Keratinocyte (primary cell): ENCODE results near the gene NT5C1A. TPM values are rescaled to one million over a fixed set of nuclear protein-coding genes. Genes with fewer than 3 reads are reported as not detected.
A peak's percentile ranks its signal among the peaks of the same experiment; 100 is the strongest.

Source experiments
- DNase-seq: peaks from one replicate; pipeline ENCODE4 v3.0.0-alpha.2; 2011; ENCODE audit warnings: low read depth, missing footprints, low spot score
- FAIRE-seq: peaks from 2 replicates; lab custom pipeline; 2011; peaks lifted over from hg19 to GRCh38; lab: Jason Lieb, UNC
- H2AFZ ChIP-seq: 2 replicates; pipeline ENCODE4 v1.6.0; 2012; ENCODE audit warnings: low read length, control low read depth, inconsistent platforms; ENCODE audit not compliant: control insufficient read depth
- H3K27ac ChIP-seq: 2 replicates; pipeline ENCODE4 v1.5.1; 2011; ENCODE audit warnings: low read length; ENCODE audit not compliant: control insufficient read depth, insufficient read depth
- H3K27me3 ChIP-seq: 3 replicates; pipeline ENCODE4 v1.6.0; 2011; ENCODE audit warnings: low read length; ENCODE audit not compliant: control insufficient read depth, insufficient read depth; ENCODE audit errors: extremely low read depth
- H3K36me3 ChIP-seq, 2 experiments: 2 replicates in 1 of 2; 3 replicates in 1 of 2; pipeline ENCODE4 v1.5.1; 2011; ENCODE audit warnings: low read length in 2 of 2, mild to moderate bottlenecking in 1 of 2; ENCODE audit not compliant: control insufficient read depth in 2 of 2, insufficient read depth in 2 of 2; ENCODE audit errors: extremely low read depth in 1 of 2
- H3K4me1 ChIP-seq: 3 replicates; pipeline ENCODE4 v1.5.1; 2011; ENCODE audit warnings: low read length; ENCODE audit not compliant: control insufficient read depth, insufficient read depth; ENCODE audit errors: extremely low read depth
- H3K4me2 ChIP-seq: 3 replicates; pipeline ENCODE4 v1.6.0; 2011; ENCODE audit warnings: low read depth, low read length; ENCODE audit not compliant: control insufficient read depth, insufficient read depth; ENCODE audit errors: extremely low read depth
- H3K4me3 ChIP-seq, 3 experiments: fragments of 200-600 bp in 1 of 3; sonication (generic) in 1 of 3; 2 replicates in 2 of 3; 3 replicates in 1 of 3; pipeline ENCODE4 v1.5.1; 2011 to 2016; ENCODE audit warnings: low read length in 3 of 3, mild to moderate bottlenecking in 3 of 3, control low read depth in 2 of 3, inconsistent platforms in 1 of 3, low read depth in 1 of 3, mixed read lengths in 1 of 3, mixed run types in 1 of 3, moderate library complexity in 1 of 3; ENCODE audit not compliant: control insufficient read depth in 2 of 3, insufficient read depth in 2 of 3; ENCODE audit errors: extremely low read depth in 1 of 3
- H3K79me2 ChIP-seq: 2 replicates; pipeline ENCODE4 v1.6.0; 2012; ENCODE audit warnings: low read length; ENCODE audit not compliant: control insufficient read depth, insufficient read depth
- H3K9ac ChIP-seq: 3 replicates; pipeline ENCODE4 v1.6.0; 2011; ENCODE audit warnings: low read length; ENCODE audit not compliant: control insufficient read depth, insufficient read depth; ENCODE audit errors: extremely low read depth
- H3K9me1 ChIP-seq: 3 replicates; pipeline ENCODE4 v1.6.0; 2011; ENCODE audit warnings: low read length; ENCODE audit not compliant: control insufficient read depth, insufficient read depth; ENCODE audit errors: extremely low read depth
- H3K9me3 ChIP-seq: 2 replicates; pipeline ENCODE4 v1.5.1; 2012; ENCODE audit warnings: low read depth, low read length; ENCODE audit not compliant: control insufficient read depth
- H4K20me1 ChIP-seq: 3 replicates; pipeline ENCODE4 v1.6.0; 2011; ENCODE audit warnings: low read length; ENCODE audit not compliant: control insufficient read depth, insufficient read depth; ENCODE audit errors: extremely low read depth
- CTCF ChIP-seq, 3 experiments: IDR thresholded peaks in 1 of 3; conservative IDR thresholded peaks in 1 of 3; optimal IDR thresholded peaks in 1 of 3; 2 replicates in 2 of 3; 3 replicates in 1 of 3; pipeline versions ENCODE3 to v1.5.1; 2011; ENCODE audit warnings: low read length in 3 of 3, mild to moderate bottlenecking in 3 of 3, moderate library complexity in 2 of 3, control low read depth in 1 of 3, inconsistent platforms in 1 of 3; ENCODE audit not compliant: insufficient read depth in 2 of 3; ENCODE audit errors: extremely low read depth in 1 of 3
- EZH2 ChIP-seq: IDR thresholded peaks from one replicate; pipeline ENCODE4 v1.6.1; 2012; ENCODE audit warnings: inconsistent platforms, mild to moderate bottlenecking, low read length, moderate library complexity
- dilution Hi-C: fragments of 300-500 bp; cut with MboI; formaldehyde crosslinking; loops from one replicate; pipeline ENCODE4 v1.7.0; 2020; ENCODE audit warnings: low sequenced_read_pairs; ENCODE audit not compliant: extremely low pct_ligation_motif_present
- polyA plus RNA-seq, 5 experiments: library from polyadenylated mRNA; depleted of rRNA in 3 of 5; stranded (reverse) in 3 of 5; stranded (forward) in 1 of 5; unstranded in 1 of 5; fragments of >200 nt; gene quantifications; 1 replicate in 1 of 5; 2 replicates in 3 of 5; 3 replicates in 1 of 5; pipeline versions ENCODE4 v1.2.1 to v1.2.3, GENCODE V29; 2011 to 2012; ENCODE audit warnings: missing spikeins in 2 of 5, low read depth in 1 of 5, low replicate concordance in 1 of 5

The NT5C1A gene
- polyA plus RNA-seq, 1 donor (not counting 4 experiments of a cell fraction or from before 2014, with no cell fraction given): not detected

GRCh38 chr1:39704757-39705156 is 32.9 kb upstream of the NT5C1A start:
- no peak for DNase-seq
- H3K27me3 ChIP-seq: peaks cover 9% of the 10 kb centered on the region
- no peak overlapping the region for H3K9ac ChIP-seq
- dilution Hi-C loops: no loop called here
- no peaks in the 10 kb centered on the region for H3K79me2 ChIP-seq
- FAIRE-seq: no peak
- no peaks in the 10 kb centered on the region for H4K20me1 ChIP-seq
- no peaks in the 10 kb centered on the region for H3K9me1 ChIP-seq
- no peak for TF ChIP-seq EZH2
- TF ChIP-seq CTCF (optimal IDR thresholded peaks at IDR 0.05 in 1 of 3, IDR thresholded peaks at IDR 0.05 in 1 of 3, conservative IDR thresholded peaks at IDR 0.05 in 1 of 3; ENCODE audit: extremely low read depth in 1 of 3, insufficient read depth in 2 of 3, low read length in 3 of 3): no peak
- H3K36me3 ChIP-seq: no peaks in the 10 kb centered on the region
- H3K9me3 ChIP-seq: no peaks in the 10 kb centered on the region
- no peak overlapping the region for H3K4me2 ChIP-seq
- H3K4me1 ChIP-seq: peaks cover 3% of the 10 kb centered on the region
- no peak overlapping the region for H3K27ac ChIP-seq
- H3K4me3 ChIP-seq: no peak overlapping the region
- H2AFZ ChIP-seq: no peak overlapping the region

- no peaks in the 10 kb centered on the region for H3K36me3 ChIP-seq
- H3K79me2 ChIP-seq: no peaks in the 10 kb centered on the region
- dilution Hi-C loops: no loop called here
- no peak overlapping the region for H3K27ac ChIP-seq
- FAIRE-seq (no peak), DNase-seq (no peak)
- no peaks in the 10 kb centered on the region for H3K9me3 ChIP-seq
- peaks cover 37% of the 10 kb centered on the region for H3K27me3 ChIP-seq
- TF ChIP-seq EZH2 (no peak), CTCF (optimal IDR thresholded peaks at IDR 0.05 in 1 of 3, IDR thresholded peaks at IDR 0.05 in 1 of 3, conservative IDR thresholded peaks at IDR 0.05 in 1 of 3; ENCODE audit: extremely low read depth in 1 of 3, insufficient read depth in 2 of 3, low read length in 3 of 3) (no peak)
- H2AFZ ChIP-seq: no peak overlapping the region
- H3K9ac ChIP-seq: no peak overlapping the region
- H3K9me1 ChIP-seq: no peaks in the 10 kb centered on the region
- H4K20me1 ChIP-seq: no peaks in the 10 kb centered on the region
- H3K4me2 ChIP-seq: peak overlapping the region; percentile 39
- H3K4me1 ChIP-seq: peaks cover 3% of the 10 kb centered on the region
- no peak overlapping the region for H3K4me3 ChIP-seq
These were observed 29.1 kb upstream of the NT5C1A start for GRCh38 chr1:39701049-39701439.
